ENCODE results near the gene FNBP1.

GRCh38 chr9:129958796-129959195 lies 84.2 kb downstream of the FNBP1 start:
- TF ChIP-seq CTCF (IDR thresholded peaks at IDR 0.05) (no peak), POLR2A (IDR thresholded peaks at IDR 0.05) (no peak)
